Nephron (organoid): ENCODE data around the gene TRA2B.

Source experiments
- H3K27ac Mint-ChIP-seq, 3 experiments: 2 replicates each; pipeline ENCODE4 v1.8.0; 2020; ENCODE audit warnings: mixed read lengths in 3 of 3, mild to moderate bottlenecking in 2 of 3, moderate library complexity in 1 of 3
- H3K27me3 Mint-ChIP-seq: 2 replicates; pipeline ENCODE4 v1.8.0; 2021; ENCODE audit warnings: low read depth, mild to moderate bottlenecking, moderate library complexity, mixed read lengths
- H3K36me3 Mint-ChIP-seq: 2 replicates; pipeline ENCODE4 v1.8.0; 2020; ENCODE audit warnings: low read depth, mixed read lengths
- H3K4me1 Mint-ChIP-seq: 2 replicates; pipeline ENCODE4 v1.8.0; 2020; ENCODE audit warnings: mixed read lengths
- H3K4me3 Mint-ChIP-seq, 3 experiments: 2 replicates each; pipeline ENCODE4 v1.8.0; 2020; ENCODE audit warnings: mild to moderate bottlenecking in 3 of 3, mixed read lengths in 3 of 3, moderate library complexity in 2 of 3
- H3K9me3 Mint-ChIP-seq: 2 replicates; pipeline ENCODE4 v1.8.0; 2020; ENCODE audit warnings: mixed read lengths
- TF ChIP-seq, protein P1 (sequence below), 3 experiments: fragments of 200-600 bp; sonication (generic); IDR thresholded peaks; one replicate each; pipeline ENCODE4 v1.5.0; 2021; ENCODE audit warnings: antibody characterized with exemption in 3 of 3; ENCODE audit not compliant: unreplicated experiment in 3 of 3

Gene TRA2B

DNA sequence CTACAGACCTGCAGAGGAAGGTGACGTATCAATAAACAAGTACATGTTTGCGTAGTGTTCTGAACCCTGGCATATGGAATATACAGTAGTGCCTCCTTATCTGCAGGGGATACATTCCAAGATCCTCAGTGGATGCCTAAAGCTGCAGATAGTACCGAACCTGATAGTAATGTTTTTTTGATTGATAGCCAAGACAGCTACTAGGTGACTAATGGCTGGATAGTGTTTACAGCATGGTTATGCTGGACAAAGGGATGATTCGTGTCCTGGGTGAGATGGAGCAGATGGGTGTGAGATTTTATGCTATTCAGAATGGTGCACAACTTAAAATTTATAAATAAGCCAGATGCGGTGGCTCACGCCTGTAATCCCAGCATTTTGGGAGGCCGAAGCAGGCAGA is 57.2 kb downstream of the TRA2B start:
- Mint-ChIP-seq H3K36me3 (no peaks in the 10 kb centered on the region), H3K27me3 (peaks cover 6% of the 10 kb centered on the region), H3K9me3 (no peaks in the 10 kb centered on the region), H3K4me1 (no peaks in the 10 kb centered on the region), H3K27ac (no peak overlapping the region), H3K4me3 (no peak overlapping the region)
- TF ChIP-seq, protein P1, sequence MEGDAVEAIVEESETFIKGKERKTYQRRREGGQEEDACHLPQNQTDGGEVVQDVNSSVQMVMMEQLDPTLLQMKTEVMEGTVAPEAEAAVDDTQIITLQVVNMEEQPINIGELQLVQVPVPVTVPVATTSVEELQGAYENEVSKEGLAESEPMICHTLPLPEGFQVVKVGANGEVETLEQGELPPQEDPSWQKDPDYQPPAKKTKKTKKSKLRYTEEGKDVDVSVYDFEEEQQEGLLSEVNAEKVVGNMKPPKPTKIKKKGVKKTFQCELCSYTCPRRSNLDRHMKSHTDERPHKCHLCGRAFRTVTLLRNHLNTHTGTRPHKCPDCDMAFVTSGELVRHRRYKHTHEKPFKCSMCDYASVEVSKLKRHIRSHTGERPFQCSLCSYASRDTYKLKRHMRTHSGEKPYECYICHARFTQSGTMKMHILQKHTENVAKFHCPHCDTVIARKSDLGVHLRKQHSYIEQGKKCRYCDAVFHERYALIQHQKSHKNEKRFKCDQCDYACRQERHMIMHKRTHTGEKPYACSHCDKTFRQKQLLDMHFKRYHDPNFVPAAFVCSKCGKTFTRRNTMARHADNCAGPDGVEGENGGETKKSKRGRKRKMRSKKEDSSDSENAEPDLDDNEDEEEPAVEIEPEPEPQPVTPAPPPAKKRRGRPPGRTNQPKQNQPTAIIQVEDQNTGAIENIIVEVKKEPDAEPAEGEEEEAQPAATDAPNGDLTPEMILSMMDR (IDR thresholded peaks at IDR 0.05; ENCODE audit: unreplicated experiment in 3 of 3), result no peak

DNA sequence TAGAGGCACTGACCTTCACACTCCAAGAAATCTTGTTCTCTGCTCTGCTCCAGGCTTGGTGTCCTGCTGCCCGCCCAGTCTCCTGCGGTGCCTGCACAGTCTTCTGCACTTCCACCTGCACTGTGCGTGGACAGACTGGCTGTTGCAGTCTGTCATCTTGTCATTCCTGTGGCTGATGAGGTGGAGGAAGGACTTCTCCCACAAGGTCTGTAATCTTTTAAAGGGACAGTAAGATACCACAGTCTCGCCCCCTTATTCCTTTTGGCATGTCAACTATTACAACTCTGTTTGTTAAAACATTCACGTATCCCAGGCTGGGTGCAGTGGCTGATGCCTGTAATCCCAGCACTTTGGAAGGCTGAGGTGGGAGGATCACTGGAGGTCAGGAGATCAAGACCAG is 58.9 kb downstream of the TRA2B start:
- H3K4me1 Mint-ChIP-seq, result no peaks in the 10 kb centered on the region
- peaks cover 6% of the 10 kb centered on the region for H3K27me3 Mint-ChIP-seq
- no peak overlapping the region for H3K27ac Mint-ChIP-seq
- TF ChIP-seq, protein P1 (IDR thresholded peaks at IDR 0.05; ENCODE audit: unreplicated experiment in 3 of 3), result no peak
- H3K4me3 Mint-ChIP-seq, result no peak overlapping the region
- no peaks in the 10 kb centered on the region for H3K9me3 Mint-ChIP-seq
- H3K36me3 Mint-ChIP-seq, result no peaks in the 10 kb centered on the region

DNA sequence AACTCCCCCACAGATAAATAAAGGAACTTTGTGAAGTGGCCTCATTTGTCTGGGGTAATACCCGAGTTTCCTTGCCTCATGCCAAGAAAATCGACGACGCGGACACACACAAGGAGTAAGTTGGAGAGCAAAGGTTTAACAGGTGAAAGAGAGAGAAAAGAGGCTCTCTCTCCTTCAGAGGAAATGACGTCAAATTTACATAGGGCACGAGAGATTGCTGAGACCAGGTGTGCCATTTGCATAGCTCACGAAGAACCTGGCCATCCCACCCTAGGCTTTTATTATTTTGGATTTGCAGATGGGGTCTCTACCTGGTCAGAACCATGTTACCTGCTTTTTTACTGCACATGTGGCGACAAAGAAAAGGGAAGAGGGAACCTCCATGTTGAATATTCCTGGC is 63.7 kb downstream of the TRA2B start:
- no peak overlapping the region for H3K4me3 Mint-ChIP-seq
- no peaks in the 10 kb centered on the region for H3K9me3 Mint-ChIP-seq
- H3K27ac Mint-ChIP-seq, result no peak overlapping the region
- TF ChIP-seq, protein P1 (IDR thresholded peaks at IDR 0.05; ENCODE audit: unreplicated experiment in 3 of 3), result no peak
- H3K27me3 Mint-ChIP-seq, result no peaks in the 10 kb centered on the region
- H3K4me1 Mint-ChIP-seq, result no peaks in the 10 kb centered on the region
- no peaks in the 10 kb centered on the region for H3K36me3 Mint-ChIP-seq

DNA sequence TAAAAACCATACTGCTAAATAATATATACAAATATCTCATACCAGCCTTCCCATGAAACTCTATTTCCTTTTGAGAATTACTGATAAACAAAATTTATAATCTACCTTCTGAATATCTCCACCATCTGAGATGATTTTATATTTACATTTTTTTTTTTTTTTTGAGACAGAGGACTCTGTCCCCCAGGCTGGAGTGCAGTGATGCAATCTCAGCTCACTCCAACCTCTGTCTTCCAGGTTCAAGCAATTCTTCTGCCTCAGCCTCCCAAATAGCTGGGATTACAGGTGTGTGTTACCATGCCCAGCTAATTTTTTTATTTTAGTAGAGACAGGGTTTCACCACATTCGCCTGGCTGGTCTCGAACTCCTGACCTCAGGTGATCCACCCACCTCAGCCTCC is 70.2 kb downstream of the TRA2B start:
- Mint-ChIP-seq H3K4me3 (no peak overlapping the region), H3K27me3 (no peaks in the 10 kb centered on the region), H3K36me3 (no peaks in the 10 kb centered on the region), H3K4me1 (no peaks in the 10 kb centered on the region), H3K9me3 (no peaks in the 10 kb centered on the region), H3K27ac (no peak overlapping the region)
- TF ChIP-seq, protein P1 (IDR thresholded peaks at IDR 0.05; ENCODE audit: unreplicated experiment in 3 of 3), result no peak

DNA sequence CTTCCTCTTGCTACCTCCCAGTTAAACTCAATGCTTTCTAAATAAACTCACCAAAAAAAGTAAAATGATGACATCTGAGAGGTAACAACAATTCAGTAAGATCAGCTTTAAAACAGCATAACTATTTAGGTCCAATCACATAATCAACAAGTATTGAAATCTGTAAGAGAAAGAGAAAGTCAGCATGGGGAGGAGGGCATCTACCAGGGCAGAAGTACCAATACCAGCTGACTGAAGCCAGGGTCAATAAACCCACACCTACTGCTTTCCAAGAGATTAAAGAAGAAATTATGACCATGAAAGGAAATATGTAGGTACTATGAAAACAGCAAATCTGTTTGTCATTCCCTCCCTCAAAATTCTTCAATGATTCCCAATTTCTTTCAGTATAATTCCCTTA is 70.8 kb downstream of the TRA2B start:
- no peaks in the 10 kb centered on the region for H3K27me3 Mint-ChIP-seq
- H3K36me3 Mint-ChIP-seq, result no peaks in the 10 kb centered on the region
- no peak overlapping the region for H3K4me3 Mint-ChIP-seq
- H3K27ac Mint-ChIP-seq, result no peak overlapping the region
- no peaks in the 10 kb centered on the region for H3K9me3 Mint-ChIP-seq
- H3K4me1 Mint-ChIP-seq, result no peaks in the 10 kb centered on the region
- TF ChIP-seq, protein P1 (IDR thresholded peaks at IDR 0.05; ENCODE audit: unreplicated experiment in 3 of 3), result no peak

DNA sequence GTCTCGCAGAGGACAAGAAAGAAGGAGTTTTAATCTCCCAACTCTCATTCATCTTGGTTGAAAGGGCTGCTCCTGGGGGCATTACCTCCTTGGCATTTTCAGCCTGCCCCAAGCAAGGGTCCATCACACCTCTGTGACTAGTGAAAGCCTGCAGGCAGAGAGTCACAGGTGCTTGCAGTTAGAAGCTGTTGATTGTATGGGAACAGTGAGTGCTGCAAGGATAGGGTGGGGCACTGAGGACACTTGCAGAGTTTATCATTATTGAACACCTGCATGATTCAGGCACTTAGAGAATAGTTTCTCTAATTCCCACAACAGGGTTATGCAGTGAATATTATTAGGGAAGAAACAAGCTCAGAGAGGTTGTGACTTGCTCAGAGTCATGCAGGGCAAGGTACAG is 71.3 kb downstream of the TRA2B start:
- Mint-ChIP-seq H3K27me3 (no peaks in the 10 kb centered on the region), H3K36me3 (no peaks in the 10 kb centered on the region), H3K27ac (no peak overlapping the region), H3K9me3 (no peaks in the 10 kb centered on the region), H3K4me3 (no peak overlapping the region), H3K4me1 (no peaks in the 10 kb centered on the region)
- TF ChIP-seq, protein P1 (IDR thresholded peaks at IDR 0.05; ENCODE audit: unreplicated experiment in 3 of 3), result no peak
